ENCODE data around the gene KRTAP20-3. TPM values are rescaled to one million over a fixed set of nuclear protein-coding genes. Genes with fewer than 3 reads are reported as not detected.

The KRTAP20-3 gene
- total and polyA plus RNA-seq, 2 donors (not counting 3 experiments of a cell fraction or from before 2014, with no cell fraction given) = not detected

- H2AFZ ChIP-seq (ENCODE audit: low read depth, low read length) = no peak overlapping the region
These were observed 30.5 kb downstream of the KRTAP20-3 start for GRCh38 chr21:30672985-30673650.

DNA sequence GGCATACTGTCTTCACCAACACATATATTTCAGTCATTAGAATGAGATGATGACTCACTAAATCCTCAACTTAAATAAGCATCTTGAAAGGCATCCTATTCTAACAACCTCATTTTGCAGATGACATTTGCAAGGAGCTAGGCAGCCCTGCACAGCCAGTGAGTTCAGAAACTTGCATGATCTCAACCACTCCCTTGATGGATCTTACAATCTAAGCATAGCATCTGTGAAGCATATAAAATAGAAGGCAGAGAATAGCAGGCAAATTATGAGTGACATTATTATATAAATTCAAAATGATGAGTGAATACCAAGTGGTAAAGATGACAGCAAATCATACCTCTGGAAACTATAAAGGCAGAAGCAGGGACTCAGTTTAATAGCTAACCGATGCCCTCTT is 31.6 kb downstream of the KRTAP20-3 start:
- no peak for FAIRE-seq
- intact Hi-C loops (cut with micrococcal nuclease) = no loop called here
- POLR2A ChIA-PET = no interaction called here

More at GRCh38 chr21:30672985-30673650, 30.5 kb downstream of the KRTAP20-3 start:
- Histone ChIP-seq H3K36me3 (ENCODE audit: control insufficient read depth in 2 of 2, extremely low read depth in 1 of 2, insufficient read depth in 2 of 2, low read length in 2 of 2) (no peaks in the 10 kb centered on the region), H3K9ac (replicated peaks; ENCODE audit: extremely low read depth, insufficient read depth, low read length) (no peak overlapping the region), H4K20me1 (replicated peaks; ENCODE audit: control insufficient read depth, extremely low read depth, insufficient read depth, low read length) (no peaks in the 10 kb centered on the region), H3K4me1 (ENCODE audit: control insufficient read depth, extremely low read depth, insufficient read depth, low read length) (no peaks in the 10 kb centered on the region), H3K27ac (ENCODE audit: insufficient read depth, low read depth, low read length) (no peak overlapping the region), H3K79me2 (ENCODE audit: control insufficient read depth, insufficient read depth, low read length) (no peaks in the 10 kb centered on the region), H3K27me3 (ENCODE audit: control insufficient read depth in 2 of 2, insufficient read depth in 2 of 2, low read length in 2 of 2) (no peaks in the 10 kb centered on the region), H3K9me1 (replicated peaks; ENCODE audit: control insufficient read depth, extremely low read depth, insufficient read depth, low read length) (no peaks in the 10 kb centered on the region), H3K4me3 (replicated peaks in 1 of 3; ENCODE audit: insufficient read depth in 1 of 3, low read depth in 1 of 3, low read length in 3 of 3) (no peak overlapping the region), H3K9me3 (replicated peaks; ENCODE audit: control insufficient read depth, insufficient read depth, low read length) (peaks cover 8% of the 10 kb centered on the region), H3K4me2 (ENCODE audit: insufficient read depth, low read length) (no peak overlapping the region)
- ChIA-PET POLR2A (no interaction called here), CTCF (no interaction called here)
- no peak for TF ChIP-seq FOS (IDR thresholded peaks at IDR 0.05; ENCODE audit: borderline replicate concordance, insufficient read depth, low read length)
- TF ChIP-seq JUN (IDR thresholded peaks at IDR 0.05; ENCODE audit: borderline replicate concordance, insufficient read depth, insufficient read length, low read depth) = no peak
- no peak for TF ChIP-seq POLR2A (IDR thresholded peaks at IDR 0.05; ENCODE audit: low read depth, low read length)
- no peak for TF ChIP-seq MYC (IDR thresholded peaks at IDR 0.05; ENCODE audit: low read depth, low read length)
- DNase-seq (ENCODE audit: low read depth, low spot score) = no peak
- no TSS peak for BruUV-seq (replicated peaks)
- dilution Hi-C loops (cut with MboI; ENCODE audit: extremely low pct_ligation_motif_present, low sequenced_read_pairs) = no loop called here
- FAIRE-seq = no peak
- intact Hi-C loops (cut with micrococcal nuclease) = no loop called here

More for the DNA sequence above, 31.6 kb downstream of the KRTAP20-3 start:
- DNase-seq (ENCODE audit: low read depth, low spot score) = no peak
- peaks cover 6% of the 10 kb centered on the region for H3K9me3 ChIP-seq (replicated peaks; ENCODE audit: control insufficient read depth, insufficient read depth, low read length)
- CTCF ChIA-PET = no interaction called here
- no peak overlapping the region for H3K4me2 ChIP-seq (ENCODE audit: insufficient read depth, low read length)
- no peaks in the 10 kb centered on the region for H3K4me1 ChIP-seq (ENCODE audit: control insufficient read depth, extremely low read depth, insufficient read depth, low read length)
- dilution Hi-C loops (cut with MboI; ENCODE audit: extremely low pct_ligation_motif_present, low sequenced_read_pairs) = no loop called here
- H3K9ac ChIP-seq (replicated peaks; ENCODE audit: extremely low read depth, insufficient read depth, low read length) = no peak overlapping the region
- no peak overlapping the region for H3K27ac ChIP-seq (ENCODE audit: insufficient read depth, low read depth, low read length)
- no peaks in the 10 kb centered on the region for H3K27me3 ChIP-seq (ENCODE audit: control insufficient read depth in 2 of 2, insufficient read depth in 2 of 2, low read length in 2 of 2)
- H2AFZ ChIP-seq (ENCODE audit: low read depth, low read length) = no peak overlapping the region
- no TSS peak for BruUV-seq (replicated peaks)
- no peaks in the 10 kb centered on the region for H4K20me1 ChIP-seq (replicated peaks; ENCODE audit: control insufficient read depth, extremely low read depth, insufficient read depth, low read length)
- no peak overlapping the region for H3K4me3 ChIP-seq (replicated peaks in 1 of 3; ENCODE audit: insufficient read depth in 1 of 3, low read depth in 1 of 3, low read length in 3 of 3)
- H3K79me2 ChIP-seq (ENCODE audit: control insufficient read depth, insufficient read depth, low read length) = no peaks in the 10 kb centered on the region
- TF ChIP-seq GATA2 (IDR thresholded peaks at IDR 0.05; ENCODE audit: insufficient read depth, insufficient read length, low read depth, low read length) (no peak), MYC (IDR thresholded peaks at IDR 0.05; ENCODE audit: low read depth, low read length) (no peak)
- no peaks in the 10 kb centered on the region for H3K9me1 ChIP-seq (replicated peaks; ENCODE audit: control insufficient read depth, extremely low read depth, insufficient read depth, low read length)
- H3K36me3 ChIP-seq (ENCODE audit: control insufficient read depth in 2 of 2, extremely low read depth in 1 of 2, insufficient read depth in 2 of 2, low read length in 2 of 2) = no peaks in the 10 kb centered on the region
